ENCODE data around the gene SLC39A13. TPM values are rescaled to one million over a fixed set of nuclear protein-coding genes. Genes with fewer than 3 reads are reported as not detected.

Gene SLC39A13
- total RNA-seq, 1 donor from 2014 or later, result 124 TPM

- peak; percentile 98 for DNase-seq (ENCODE audit: low read depth)
Measured at GRCh38 chr11:47426062-47426956, 17.9 kb downstream of the SLC39A13 start, which contains the start of gene PSMC3. Gene PSMC3 (minus strand): TSS chr11:47426439. CDS start chr11:47426279, 160 bp downstream.

DNA sequence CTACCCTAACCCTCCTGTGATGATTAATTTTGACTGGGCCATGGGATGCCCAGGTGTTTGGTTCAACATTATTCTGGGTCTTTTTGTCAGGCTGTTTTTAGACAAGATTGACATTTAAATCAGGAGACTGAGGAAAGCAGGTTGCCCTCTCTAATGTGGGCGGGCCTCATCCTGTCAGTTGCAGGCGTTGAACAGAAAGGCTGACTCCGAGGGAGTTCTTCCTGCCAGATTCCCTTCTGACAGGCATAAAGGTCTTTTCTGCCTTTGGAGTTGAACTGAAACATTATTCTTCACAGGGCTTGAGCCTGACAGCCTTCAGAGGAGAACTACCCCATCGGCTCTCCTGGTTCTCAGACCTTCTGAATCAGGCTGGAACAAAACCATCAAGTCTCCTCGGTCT is 22.1 kb downstream of the SLC39A13 start:
- DNase-seq (ENCODE audit: low read depth), result no peak

DNA sequence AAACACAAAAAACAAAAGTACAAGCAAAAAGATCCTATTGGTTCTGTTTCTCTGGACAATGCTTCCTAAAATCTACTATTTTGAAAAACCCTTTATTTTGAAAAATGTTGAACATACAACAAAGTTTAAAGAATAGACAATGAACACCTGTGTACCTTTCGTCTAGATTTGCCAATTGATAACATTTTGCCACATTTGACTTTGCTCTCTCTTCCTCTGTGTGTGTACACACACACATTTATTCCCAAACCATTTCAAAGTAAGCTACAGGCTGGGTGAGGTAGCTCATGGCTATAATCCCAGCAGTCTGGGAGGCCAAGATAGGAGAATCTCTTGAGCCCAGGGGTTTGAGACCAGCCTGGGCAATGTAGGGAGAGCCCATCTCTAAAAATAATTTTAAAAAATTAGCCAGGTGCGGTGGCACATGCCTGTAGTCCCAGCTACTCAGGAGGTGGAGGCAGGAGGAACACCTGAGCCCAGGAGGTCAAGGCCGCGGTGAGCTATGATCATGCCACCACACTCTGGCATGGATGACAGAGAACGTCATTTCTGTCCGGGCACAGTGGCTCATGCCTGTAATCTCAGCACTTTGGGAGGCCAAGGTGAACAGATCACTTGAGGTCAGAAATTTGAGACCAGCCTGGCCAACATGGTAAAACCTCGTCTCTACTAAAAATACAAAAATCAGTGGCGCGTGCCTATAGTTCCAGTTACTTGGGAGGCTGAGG is 23.1 kb downstream of the SLC39A13 start:
- no peak for DNase-seq (ENCODE audit: low read depth)

GRCh38 chr11:47433157-47433556 is 24.8 kb downstream of the SLC39A13 start:
- DNase-seq (ENCODE audit: low read depth), result peak; percentile 95

DNA sequence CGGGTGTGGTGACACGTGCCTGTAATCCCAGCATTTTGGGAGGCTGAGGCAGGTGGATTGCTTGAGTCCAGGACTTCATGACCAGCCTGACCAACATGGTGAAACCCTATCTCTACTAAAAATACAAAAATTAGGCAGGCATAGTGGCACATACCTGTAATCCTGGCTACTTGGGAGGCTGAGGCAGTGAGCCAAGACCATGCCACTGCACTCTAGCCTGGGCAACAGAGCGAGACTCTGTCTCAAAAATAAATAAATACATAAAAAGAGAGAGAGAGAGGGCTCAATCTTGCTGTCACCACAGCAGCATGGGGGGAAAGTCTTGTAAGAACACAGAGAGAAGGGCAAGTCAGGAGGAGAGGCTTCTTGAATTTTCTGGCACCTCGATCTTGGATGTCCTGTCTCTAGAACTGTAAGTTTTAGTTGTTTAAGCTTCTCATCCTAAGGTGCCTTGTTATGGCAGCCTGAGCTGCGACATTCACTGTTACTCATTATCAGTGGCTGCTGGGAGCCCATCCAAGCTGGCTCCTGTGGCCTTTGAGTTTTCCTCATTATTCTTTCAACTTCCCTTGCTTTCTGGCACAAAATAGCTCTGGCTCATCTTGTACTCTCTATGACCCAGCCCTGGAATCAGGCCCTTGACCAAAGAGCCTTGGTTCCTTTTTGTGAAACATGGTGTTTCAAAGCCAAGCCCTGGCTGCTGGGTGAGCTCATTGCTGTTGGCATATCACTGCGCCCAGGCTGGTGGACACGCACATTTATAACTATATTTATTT is 25.8 kb downstream of the SLC39A13 start:
- DNase-seq (ENCODE audit: low read depth), result peak; percentile 65

- no peak for DNase-seq (ENCODE audit: low read depth)
Measured at GRCh38 chr11:47435687-47436086, 27.3 kb downstream of the SLC39A13 start.

GRCh38 chr11:47436726-47437125 is 28.3 kb downstream of the SLC39A13 start:
- DNase-seq (ENCODE audit: low read depth), result no peak

- DNase-seq (ENCODE audit: low read depth), result no peak
Measured at GRCh38 chr11:47437218-47437745, 28.9 kb downstream of the SLC39A13 start.

- DNase-seq (ENCODE audit: low read depth), result no peak
Measured at GRCh38 chr11:47437746-47438418, 29.5 kb downstream of the SLC39A13 start.

DNA sequence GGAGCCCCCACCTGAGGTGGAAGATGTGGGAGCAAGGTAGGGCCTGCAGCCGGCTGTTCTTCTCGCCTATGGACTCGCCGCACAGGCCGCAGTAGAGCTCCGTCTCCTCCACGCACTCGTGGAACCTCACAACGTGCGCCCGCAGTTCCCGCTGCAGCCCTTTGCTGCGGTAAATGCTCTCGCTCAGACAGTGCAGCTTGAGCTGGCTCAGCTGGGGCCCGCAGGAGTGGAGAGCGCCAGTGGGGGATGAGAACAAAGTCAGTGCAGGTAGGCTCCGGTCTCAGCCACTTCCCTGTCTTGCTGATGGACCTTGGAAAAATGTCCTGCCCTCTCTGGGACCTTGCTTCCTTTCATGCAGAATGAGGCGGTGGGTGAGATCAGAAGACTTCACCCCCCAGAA is 30.3 kb downstream of the SLC39A13 start:
- no peak for DNase-seq (ENCODE audit: low read depth)

DNA sequence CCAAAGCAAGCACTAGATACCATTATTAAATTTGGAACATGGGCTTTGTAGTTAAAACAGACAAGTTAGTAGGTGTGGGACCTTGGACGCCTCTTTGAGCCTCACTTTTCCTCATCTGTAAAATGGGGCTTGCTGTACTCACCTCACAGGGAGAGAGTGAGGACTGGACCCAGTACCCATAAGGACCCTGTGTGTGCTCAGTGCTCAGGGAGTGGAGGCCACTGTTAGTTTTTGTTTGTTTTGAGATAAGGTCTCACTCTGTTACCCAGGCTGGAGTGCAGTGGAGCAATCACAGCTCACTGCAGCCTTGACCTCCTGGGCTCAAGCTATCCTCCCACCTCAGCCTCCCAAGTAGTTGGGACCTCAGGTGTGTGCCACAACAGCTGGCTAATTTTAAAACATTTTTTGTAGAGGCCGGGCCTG is 31.7 kb downstream of the SLC39A13 start:
- DNase-seq (ENCODE audit: low read depth), result no peak

- no peak for DNase-seq (ENCODE audit: low read depth)
Measured at GRCh38 chr11:47441421-47441820, 33.0 kb downstream of the SLC39A13 start.

DNA sequence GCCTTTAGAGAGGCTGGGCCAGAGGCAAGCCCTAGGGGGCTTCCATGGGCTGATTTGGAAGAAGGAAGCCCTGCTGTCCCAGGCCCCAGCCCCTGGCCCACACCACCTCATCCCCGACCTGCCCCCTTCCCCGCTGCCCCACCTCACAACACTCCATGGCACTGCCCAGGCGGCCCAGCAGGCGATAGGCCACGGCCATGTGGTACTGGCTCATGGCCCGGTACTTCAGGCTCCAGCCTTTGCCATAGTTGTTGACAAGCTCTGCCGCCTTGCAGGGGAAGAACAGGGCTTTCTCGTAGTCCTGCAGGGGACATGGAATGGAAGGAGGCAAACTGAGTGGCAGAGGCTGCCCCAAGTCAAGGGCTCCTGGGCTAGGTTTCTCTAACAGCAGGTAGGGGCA is 34.1 kb downstream of the SLC39A13 start:
- no peak for DNase-seq (ENCODE audit: low read depth)

- DNase-seq (ENCODE audit: low read depth), result peak; percentile 39
Measured at GRCh38 chr11:47443028-47443700, 34.8 kb downstream of the SLC39A13 start.

GRCh38 chr11:47443817-47444216 is 35.4 kb downstream of the SLC39A13 start:
- DNase-seq (ENCODE audit: low read depth), result no peak

GRCh38 chr11:47445840-47446239 is 37.5 kb downstream of the SLC39A13 start:
- no peak for DNase-seq (ENCODE audit: low read depth)

DNA sequence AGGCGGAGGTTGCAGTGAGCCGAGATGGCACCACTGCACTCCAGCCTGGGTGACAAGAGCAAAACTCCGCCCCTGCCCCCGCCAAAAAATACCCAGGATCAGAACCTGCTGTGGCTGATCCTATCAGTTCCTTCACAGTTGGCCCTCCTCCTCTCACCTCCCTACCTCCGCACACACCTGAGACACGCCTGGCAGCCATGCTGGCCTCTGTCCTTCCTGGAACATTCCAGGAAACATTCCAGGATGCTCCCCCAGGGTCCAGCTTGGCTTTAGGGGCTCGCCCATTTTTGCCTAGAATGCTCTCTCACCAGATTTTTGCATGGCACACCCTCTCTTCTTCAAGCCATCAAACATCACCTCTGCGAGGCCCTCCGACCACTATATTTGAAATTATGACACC is 38.4 kb downstream of the SLC39A13 start:
- DNase-seq (ENCODE audit: low read depth), result no peak

DNA sequence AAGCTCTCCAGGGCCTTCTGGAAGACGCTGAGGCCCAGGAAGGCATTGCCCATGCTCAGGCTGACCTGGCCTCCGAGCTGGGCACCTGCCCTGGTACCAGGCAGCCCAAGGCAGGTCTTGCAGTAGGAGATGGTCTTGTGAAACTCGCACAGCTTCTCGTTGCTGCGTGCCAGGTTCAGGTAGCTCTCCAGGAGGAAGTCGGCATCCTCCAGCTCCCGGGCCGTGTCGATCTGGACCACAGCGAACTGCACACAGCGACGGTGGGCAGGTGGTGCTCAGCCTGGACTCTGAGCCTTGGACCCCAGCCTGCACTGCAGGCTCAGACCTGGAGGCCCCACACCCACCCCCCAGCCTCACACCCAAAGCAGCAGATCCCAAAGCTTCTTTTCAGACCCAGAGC is 39.5 kb downstream of the SLC39A13 start:
- no peak for DNase-seq (ENCODE audit: low read depth)

DNA sequence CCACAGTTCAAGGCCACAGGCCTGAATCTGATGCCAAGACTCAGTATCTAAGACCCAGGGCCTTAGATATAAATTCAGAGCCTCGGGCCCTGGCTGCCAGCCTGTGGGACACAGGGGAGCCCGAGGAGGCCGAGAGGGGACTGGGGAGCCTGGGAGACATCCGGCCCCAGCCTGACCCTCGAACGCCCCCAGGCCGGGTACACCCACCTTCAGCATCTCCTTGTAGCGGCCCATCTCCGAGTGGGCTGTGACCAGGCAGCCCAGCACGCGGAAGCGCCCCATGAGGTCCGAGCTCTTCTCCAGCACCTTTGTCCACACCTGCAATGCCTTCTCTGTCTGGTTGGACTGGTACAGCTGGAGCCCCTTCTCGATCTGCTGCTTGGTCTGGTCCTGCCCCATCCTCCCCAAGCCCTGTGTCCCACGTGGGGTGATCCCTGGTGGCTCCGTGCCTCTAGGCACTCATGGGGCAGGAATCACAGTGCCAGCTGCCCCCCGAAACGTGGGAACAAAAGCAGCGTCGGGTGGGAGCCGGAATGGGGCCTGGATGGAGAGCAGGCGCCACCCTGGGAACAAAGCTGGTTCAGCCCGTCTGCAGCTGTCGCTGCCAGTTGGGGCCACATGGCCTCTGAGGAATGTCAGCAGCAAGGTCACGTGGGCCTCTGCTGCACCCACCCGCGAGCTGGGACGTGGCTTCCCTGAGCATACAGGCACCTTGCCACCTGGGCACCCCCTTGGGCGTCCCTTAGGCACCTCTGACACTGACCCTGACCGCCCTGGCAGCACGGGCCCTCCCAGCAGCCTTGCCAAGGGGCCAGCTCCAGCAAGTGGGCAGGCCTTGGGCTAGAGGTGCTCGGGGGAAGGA is 40.4 kb downstream of the SLC39A13 start, which contains the start of gene RAPSN:
Gene RAPSN, minus strand, starts transcription at position 571 of the 862 bp plus-strand sequence. Its CDS starts 172 bp downstream, at position 399.
- DNase-seq (ENCODE audit: low read depth), result peak; percentile 95
